Retinal pigment epithelial cell (primary cell): Measurements from ENCODE around the gene KIAA1191.
A peak's percentile ranks its signal among the peaks of the same experiment; 100 is the strongest.

ENCODE experiments used
- DNase-seq: peaks from one replicate; pipeline ENCODE4 v3.0.0-alpha.2; 2010; ENCODE audit warnings: low read depth
- H3K4me3 ChIP-seq: 2 replicates; pipeline ENCODE4 v1.5.1; 2011; ENCODE audit warnings: mild to moderate bottlenecking, low read length, control low read depth, moderate library complexity
- TF ChIP-seq, protein P1 (sequence below): conservative IDR thresholded peaks from 2 replicates; pipeline ENCODE4 v1.5.1; 2011; ENCODE audit warnings: low read depth, low read length, control low read depth, inconsistent platforms

Gene KIAA1191

DNA sequence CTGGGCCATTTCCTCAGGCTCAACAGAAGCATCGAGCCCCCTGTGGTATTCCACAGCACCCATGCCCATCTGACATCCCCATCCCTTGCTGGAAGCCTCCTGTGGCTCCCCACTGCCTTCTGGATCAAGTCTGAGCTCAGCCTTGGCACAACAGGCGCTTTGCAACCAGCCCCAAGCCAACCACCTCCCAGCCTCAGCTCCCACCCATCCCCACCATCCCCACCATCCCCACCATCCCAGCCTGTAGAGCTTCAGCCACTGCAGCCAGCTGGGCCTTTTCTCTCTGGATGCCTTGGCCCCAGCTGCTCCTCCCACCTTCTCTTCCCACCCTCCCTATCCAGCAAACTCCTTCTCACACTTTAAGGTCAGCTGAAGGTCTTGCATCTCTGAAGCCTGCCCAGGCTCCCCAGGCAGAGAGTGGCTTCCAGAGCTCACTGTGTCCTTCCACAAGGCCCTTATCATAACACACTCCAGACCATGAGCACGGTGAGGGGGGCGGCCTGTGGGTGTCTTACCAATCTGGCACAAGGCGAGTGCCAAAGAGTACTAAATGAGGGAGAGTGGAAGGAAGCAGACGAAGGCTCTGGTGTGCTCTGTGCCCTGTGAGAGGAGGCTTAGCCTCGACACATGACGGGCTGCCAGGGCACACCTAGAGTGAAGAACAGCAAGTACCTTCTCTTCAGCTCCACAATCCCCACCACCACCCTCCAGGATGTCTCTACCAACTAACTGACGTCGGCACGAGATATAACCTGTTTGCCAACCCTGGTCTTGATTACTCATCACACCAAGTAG is 33.5 kb upstream of the KIAA1191 start:
- no peak for DNase-seq
- H3K4me3 ChIP-seq, result no peak overlapping the region
- TF ChIP-seq, protein P1, sequence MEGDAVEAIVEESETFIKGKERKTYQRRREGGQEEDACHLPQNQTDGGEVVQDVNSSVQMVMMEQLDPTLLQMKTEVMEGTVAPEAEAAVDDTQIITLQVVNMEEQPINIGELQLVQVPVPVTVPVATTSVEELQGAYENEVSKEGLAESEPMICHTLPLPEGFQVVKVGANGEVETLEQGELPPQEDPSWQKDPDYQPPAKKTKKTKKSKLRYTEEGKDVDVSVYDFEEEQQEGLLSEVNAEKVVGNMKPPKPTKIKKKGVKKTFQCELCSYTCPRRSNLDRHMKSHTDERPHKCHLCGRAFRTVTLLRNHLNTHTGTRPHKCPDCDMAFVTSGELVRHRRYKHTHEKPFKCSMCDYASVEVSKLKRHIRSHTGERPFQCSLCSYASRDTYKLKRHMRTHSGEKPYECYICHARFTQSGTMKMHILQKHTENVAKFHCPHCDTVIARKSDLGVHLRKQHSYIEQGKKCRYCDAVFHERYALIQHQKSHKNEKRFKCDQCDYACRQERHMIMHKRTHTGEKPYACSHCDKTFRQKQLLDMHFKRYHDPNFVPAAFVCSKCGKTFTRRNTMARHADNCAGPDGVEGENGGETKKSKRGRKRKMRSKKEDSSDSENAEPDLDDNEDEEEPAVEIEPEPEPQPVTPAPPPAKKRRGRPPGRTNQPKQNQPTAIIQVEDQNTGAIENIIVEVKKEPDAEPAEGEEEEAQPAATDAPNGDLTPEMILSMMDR, result no peak

DNA sequence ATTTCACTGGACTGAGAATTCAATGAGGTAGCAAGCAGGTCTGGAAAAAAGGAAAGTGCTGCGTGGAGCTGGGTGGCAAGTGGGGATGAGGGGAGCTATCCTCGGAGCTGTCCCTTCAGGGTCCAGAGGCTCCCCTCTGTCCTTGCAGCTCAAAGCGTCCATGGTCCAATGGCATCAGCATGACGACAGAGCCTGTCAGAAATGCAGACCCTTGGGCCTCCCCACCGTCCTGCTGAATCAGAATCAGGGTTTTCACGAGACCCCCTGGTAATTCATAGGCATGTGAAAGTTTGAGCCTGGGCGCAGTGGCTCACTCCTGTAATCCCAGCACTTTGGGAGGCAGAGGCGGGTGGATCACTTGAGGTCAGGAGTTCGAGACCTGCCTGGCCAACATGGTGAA is 32.5 kb upstream of the KIAA1191 start:
- H3K4me3 ChIP-seq, result no peak overlapping the region
- TF ChIP-seq, protein P1, result no peak
- DNase-seq, result no peak

DNA sequence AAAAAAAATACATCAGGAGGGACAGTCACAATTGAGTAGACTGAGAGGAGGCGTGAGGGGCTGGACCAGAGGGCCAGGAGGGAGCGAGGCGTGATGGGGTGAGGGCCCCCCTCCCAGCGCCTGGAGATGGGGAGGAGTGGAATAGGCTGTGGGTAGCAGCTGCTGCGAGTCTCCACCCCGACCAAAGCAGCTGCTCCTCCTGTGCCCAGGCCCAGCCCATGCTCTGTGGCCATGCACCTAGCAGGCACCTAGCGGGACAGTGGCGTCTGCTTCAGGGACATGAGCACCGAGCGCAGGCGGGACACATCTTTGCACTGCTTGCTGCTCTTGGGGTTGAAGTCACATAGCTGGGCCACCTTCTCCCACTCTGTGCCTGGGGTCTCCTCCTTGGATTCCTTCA is 31.0 kb upstream of the KIAA1191 start:
- TF ChIP-seq, protein P1, result no peak
- DNase-seq, result no peak
- no peak overlapping the region for H3K4me3 ChIP-seq

DNA sequence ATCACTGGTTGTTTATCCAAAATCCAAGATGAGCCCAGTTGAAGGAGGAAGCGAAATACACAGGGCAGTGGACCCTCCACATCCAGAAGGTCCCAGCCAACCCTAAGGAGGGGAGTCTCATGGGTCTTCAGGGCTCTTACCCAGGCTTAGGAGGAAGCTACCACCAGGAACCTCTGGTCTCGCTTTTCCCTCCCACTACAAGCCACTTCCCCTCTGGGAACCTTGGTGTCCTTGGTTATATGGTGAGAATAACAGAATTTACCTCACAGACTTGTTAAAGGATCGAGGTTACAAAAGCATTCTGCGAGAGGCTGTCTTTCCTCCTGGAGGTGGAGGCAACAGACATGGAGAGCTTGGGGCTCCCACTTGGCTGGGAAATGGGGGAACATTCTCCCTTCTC is 30.4 kb upstream of the KIAA1191 start:
- no peak for DNase-seq
- no peak overlapping the region for H3K4me3 ChIP-seq
- TF ChIP-seq, protein P1, result no peak

DNA sequence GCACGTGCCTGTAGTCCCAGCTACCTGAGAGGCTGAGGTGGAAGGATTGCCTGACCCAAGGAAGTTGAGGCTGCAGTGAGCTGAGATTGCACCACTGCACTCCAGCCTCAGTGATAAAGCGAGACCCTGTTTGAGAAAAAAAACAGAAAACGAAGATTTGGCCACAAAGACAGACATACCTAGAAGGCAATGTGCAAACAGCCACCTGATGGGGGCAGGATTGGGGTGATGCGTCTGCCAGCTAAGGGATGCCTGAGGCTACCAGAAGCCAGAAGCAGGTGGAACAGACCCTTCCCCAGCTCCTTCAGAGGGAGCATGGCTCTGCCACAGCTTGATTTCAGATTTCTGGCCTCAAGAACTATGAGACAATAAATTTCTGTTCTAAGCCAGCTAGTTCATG is 29.9 kb upstream of the KIAA1191 start:
- TF ChIP-seq, protein P1, result no peak
- no peak for DNase-seq
- no peak overlapping the region for H3K4me3 ChIP-seq

DNA sequence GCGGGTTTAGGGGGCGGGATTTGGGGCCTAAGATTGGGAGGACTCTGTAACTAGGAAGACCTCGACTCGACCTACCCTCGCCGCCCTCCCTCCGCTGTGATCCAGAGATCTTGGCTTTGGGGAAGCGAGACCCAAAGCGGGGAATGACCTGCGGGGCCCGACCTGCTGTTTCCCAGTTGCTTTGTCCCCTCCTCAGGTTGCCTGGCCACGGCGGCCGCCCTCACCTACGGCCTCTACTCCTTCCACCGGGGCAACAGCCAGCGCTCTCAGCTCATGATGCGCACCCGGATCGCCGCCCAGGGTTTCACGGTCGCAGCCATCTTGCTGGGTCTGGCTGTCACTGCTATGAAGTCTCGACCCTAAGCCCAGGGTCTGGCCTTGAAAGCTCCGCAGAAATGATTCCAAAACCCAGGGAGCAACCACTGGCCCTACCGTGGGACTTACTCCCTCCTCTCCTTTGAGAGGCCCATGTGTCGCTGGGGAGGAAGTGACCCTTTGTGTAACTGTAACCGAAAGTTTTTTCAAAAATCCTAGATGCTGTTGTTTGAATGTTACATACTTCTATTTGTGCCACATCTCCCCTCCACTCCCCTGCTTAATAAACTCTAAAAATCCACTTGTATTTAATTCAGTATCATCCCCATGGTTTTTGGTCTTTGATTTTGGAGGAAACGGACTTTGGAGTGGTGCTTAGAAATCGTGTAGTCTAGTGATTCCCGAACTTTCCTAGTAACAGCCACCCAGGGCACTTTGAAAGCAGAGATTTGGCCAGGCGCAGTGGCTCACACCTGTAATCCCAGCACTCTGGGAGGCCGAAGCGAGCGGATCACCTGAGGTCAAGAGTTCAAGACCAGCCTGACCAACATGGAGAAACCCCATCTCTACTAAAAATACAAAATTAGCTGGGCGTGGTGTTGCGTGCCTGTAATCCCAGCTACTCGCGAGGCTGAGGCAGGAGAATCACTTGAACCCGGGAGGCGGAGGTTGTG is 27.9 kb upstream of the KIAA1191 start:
- no peak for DNase-seq
- TF ChIP-seq, protein P1, result no peak

More for the DNA sequence above, 27.9 kb upstream of the KIAA1191 start:
- H3K4me3 ChIP-seq, result peak overlapping the region; percentile 94
